Ishikawa (cell line): Measurements from ENCODE around the gene TRRAP.

Experiments
- CEBPB ChIP-seq: IDR thresholded peaks from 2 replicates; pipeline ENCODE4 v1.6.1; 2012
- CREB1 ChIP-seq: IDR thresholded peaks from 2 replicates; pipeline ENCODE4 v1.6.1; 2012; ENCODE audit warnings: low read depth
- EGR1 ChIP-seq: IDR thresholded peaks from 2 replicates; pipeline ENCODE4 v1.6.1; 2012
- EP300 ChIP-seq: IDR thresholded peaks from 2 replicates; pipeline ENCODE4 v1.6.1; 2012; ENCODE audit warnings: borderline replicate concordance
- FOXM1 ChIP-seq: IDR thresholded peaks from 2 replicates; pipeline ENCODE4 v1.6.1; 2012; ENCODE audit warnings: low read depth, borderline replicate concordance
- NFIC ChIP-seq: IDR thresholded peaks from 2 replicates; pipeline ENCODE4 v1.6.1; 2012
- RAD21 ChIP-seq: IDR thresholded peaks from 2 replicates; pipeline ENCODE4 v1.6.1; 2012; ENCODE audit warnings: low read depth
- TAF1 ChIP-seq: IDR thresholded peaks from 2 replicates; pipeline ENCODE4 v1.6.1; 2012; ENCODE audit warnings: low read depth, mild to moderate bottlenecking
- TCF12 ChIP-seq: IDR thresholded peaks from 2 replicates; pipeline ENCODE4 v1.6.1; 2012; ENCODE audit warnings: low read depth
- TEAD4 ChIP-seq: IDR thresholded peaks from 2 replicates; pipeline ENCODE4 v1.6.1; 2012
- YY1 ChIP-seq: IDR thresholded peaks from 2 replicates; pipeline ENCODE4 v1.6.1; 2012; ENCODE audit warnings: low read depth
- ZBTB7A ChIP-seq: IDR thresholded peaks from 2 replicates; pipeline ENCODE4 v1.6.1; 2012; ENCODE audit warnings: low read depth
- TF ChIP-seq, protein P1 (sequence below): IDR thresholded peaks from 2 replicates; pipeline ENCODE4 v1.6.1; 2012
- TF ChIP-seq, protein P2 (sequence below): IDR thresholded peaks from 2 replicates; pipeline ENCODE4 v1.6.1; 2012
- TF ChIP-seq, protein P3 (sequence below): IDR thresholded peaks from 2 replicates; pipeline ENCODE4 v1.6.1; 2012; ENCODE audit warnings: low read depth, mild to moderate bottlenecking

The TRRAP gene

DNA sequence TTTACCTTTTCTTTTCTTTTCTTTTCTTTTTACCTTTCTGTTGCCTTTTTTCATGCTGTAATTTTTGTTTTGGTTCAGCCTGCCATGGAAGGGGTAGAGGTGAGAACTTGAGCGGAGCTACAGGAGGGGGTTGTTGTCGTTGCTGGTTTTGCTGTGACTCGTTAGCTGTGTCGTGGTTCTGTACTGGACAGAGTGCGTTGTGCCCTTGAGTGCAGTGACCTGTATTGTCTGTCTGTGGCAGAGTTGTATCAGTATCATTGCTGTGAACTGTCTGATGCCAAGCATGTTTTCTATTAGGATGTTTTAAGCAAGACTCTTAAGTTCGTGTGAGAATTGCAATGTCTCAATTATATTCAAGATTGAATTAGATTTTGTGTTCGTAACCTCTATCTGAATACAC lies 67.5 kb downstream of the TRRAP start:
- TF ChIP-seq CEBPB (no peak), EGR1 (no peak), NFIC (no peak)

DNA sequence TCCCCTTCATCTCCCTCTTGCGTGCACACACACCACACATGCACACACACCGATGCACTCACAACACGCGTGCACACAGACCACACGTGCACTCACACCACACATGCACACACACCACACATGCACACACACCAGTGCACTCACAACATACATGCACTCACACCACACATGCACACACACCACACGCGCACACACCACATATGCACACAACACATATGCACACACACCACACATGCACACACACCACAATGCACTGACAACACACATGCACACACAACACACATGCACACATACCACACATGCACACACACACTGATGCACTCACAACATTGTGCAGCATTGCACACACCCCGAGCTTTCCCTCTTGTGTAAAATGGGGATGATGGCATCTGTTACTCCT lies 68.1 kb downstream of the TRRAP start:
- TF ChIP-seq, protein P1, sequence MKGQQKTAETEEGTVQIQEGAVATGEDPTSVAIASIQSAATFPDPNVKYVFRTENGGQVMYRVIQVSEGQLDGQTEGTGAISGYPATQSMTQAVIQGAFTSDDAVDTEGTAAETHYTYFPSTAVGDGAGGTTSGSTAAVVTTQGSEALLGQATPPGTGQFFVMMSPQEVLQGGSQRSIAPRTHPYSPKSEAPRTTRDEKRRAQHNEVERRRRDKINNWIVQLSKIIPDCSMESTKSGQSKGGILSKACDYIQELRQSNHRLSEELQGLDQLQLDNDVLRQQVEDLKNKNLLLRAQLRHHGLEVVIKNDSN: no peak
- TF ChIP-seq ZBTB7A: no peak
- no peak for TF ChIP-seq EP300
- TF ChIP-seq CEBPB: no peak
- TF ChIP-seq RAD21: no peak
- TF ChIP-seq, protein P2, sequence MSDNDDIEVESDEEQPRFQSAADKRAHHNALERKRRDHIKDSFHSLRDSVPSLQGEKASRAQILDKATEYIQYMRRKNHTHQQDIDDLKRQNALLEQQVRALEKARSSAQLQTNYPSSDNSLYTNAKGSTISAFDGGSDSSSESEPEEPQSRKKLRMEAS: no peak
- TF ChIP-seq YY1: no peak
- TF ChIP-seq TCF12: no peak
- no peak for TF ChIP-seq TEAD4
- TF ChIP-seq NFIC: no peak
- no peak for TF ChIP-seq EGR1
- TF ChIP-seq FOXM1: no peak
- TF ChIP-seq TAF1: no peak
- no peak for TF ChIP-seq CREB1

DNA sequence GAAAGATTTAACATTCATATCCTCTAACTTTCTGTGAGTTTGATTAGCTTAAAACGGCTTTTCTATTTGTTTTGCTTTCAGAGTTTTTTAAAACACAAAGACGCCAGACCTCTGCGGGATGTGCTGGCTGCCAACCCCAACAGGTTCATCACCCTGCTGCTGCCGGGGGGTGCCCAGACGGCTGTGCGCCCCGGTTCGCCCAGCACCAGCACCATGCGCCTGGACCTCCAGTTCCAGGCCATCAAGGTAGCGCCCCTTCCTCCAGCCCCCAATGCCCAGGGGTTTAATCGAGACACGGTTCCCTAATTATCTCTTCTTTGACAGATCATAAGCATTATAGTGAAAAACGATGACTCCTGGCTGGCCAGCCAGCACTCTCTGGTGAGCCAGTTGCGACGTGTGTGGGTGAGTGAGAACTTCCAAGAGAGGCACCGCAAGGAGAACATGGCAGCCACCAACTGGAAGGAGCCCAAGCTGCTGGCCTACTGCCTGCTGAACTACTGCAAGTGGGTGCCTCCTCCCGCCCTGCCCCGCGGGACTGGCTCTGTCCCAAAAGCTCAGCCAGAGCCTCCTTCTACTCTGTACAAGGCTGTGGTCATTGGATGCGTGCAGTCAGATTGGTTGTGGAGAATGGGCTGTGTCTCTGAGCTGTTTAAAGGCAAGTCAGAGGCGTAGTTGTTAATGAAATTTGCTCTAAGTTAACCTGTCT lies 71.2 kb downstream of the TRRAP start:
- no peak for TF ChIP-seq CEBPB
- no peak for TF ChIP-seq TAF1
- TF ChIP-seq, protein P3, sequence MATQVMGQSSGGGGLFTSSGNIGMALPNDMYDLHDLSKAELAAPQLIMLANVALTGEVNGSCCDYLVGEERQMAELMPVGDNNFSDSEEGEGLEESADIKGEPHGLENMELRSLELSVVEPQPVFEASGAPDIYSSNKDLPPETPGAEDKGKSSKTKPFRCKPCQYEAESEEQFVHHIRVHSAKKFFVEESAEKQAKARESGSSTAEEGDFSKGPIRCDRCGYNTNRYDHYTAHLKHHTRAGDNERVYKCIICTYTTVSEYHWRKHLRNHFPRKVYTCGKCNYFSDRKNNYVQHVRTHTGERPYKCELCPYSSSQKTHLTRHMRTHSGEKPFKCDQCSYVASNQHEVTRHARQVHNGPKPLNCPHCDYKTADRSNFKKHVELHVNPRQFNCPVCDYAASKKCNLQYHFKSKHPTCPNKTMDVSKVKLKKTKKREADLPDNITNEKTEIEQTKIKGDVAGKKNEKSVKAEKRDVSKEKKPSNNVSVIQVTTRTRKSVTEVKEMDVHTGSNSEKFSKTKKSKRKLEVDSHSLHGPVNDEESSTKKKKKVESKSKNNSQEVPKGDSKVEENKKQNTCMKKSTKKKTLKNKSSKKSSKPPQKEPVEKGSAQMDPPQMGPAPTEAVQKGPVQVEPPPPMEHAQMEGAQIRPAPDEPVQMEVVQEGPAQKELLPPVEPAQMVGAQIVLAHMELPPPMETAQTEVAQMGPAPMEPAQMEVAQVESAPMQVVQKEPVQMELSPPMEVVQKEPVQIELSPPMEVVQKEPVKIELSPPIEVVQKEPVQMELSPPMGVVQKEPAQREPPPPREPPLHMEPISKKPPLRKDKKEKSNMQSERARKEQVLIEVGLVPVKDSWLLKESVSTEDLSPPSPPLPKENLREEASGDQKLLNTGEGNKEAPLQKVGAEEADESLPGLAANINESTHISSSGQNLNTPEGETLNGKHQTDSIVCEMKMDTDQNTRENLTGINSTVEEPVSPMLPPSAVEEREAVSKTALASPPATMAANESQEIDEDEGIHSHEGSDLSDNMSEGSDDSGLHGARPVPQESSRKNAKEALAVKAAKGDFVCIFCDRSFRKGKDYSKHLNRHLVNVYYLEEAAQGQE: no peak
- no peak for TF ChIP-seq RAD21
- TF ChIP-seq FOXM1: no peak
- no peak for TF ChIP-seq ZBTB7A
- TF ChIP-seq TCF12: no peak
- no peak for TF ChIP-seq CREB1
- TF ChIP-seq, protein P2: no peak
- no peak for TF ChIP-seq YY1
- no peak for TF ChIP-seq NFIC
- TF ChIP-seq EGR1: no peak
- TF ChIP-seq TEAD4: no peak
- TF ChIP-seq, protein P1: no peak
- no peak for TF ChIP-seq EP300

DNA sequence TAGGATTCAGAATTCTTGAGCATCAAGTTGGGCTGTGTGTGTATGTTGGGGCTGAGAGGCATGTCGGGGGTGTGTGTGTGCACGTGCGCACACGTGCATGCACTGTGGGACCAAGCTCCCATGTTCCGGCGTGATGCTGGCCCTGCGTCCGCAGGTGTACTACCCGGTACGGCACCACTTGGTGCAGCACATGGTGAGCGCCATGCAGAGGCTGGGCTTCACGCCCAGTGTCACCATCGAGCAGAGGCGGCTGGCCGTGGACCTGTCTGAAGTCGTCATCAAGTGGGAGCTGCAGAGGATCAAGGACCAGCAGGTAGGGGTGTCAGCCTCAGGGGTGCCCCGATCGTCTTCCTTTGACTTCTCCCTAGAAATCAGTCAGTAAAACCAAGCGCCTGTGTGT lies 77.7 kb downstream of the TRRAP start:
- no peak for TF ChIP-seq RAD21
- no peak for TF ChIP-seq CEBPB
- no peak for TF ChIP-seq FOXM1
- TF ChIP-seq ZBTB7A: no peak
- no peak for TF ChIP-seq CREB1
- no peak for TF ChIP-seq EGR1
- no peak for TF ChIP-seq EP300
- no peak for TF ChIP-seq NFIC
- TF ChIP-seq, protein P1: no peak
- TF ChIP-seq TEAD4: no peak
- no peak for TF ChIP-seq YY1
- no peak for TF ChIP-seq TAF1

DNA sequence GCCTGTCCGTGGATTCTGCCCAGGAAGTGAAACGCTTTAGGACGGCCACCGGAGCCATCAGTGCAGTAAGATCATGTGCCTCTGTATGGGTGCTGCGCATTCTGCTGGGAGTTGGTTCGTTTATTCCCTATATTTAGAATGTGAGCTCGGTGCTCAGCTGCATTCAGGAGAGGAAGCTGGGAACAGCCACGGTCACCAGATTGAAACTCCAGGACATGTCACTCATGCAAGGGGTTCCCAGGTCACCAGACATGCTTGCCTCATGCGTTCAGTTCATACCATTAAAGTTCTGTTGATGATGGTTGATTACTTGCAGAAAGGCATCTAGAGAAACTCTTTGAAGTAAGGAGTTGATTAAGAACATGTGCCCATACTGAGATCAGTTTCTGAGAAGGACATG lies 78.1 kb downstream of the TRRAP start:
- TF ChIP-seq EP300 (no peak), FOXM1 (no peak), TEAD4 (no peak), EGR1 (no peak), TAF1 (no peak), NFIC (no peak), RAD21 (no peak), TCF12 (no peak), ZBTB7A (no peak)
- TF ChIP-seq, protein P1: no peak
- TF ChIP-seq, protein P3: no peak
